GM06990 (cell line): ENCODE data around the gene CMSS1.

Experiments
- DNase-seq: peaks from one replicate; pipeline ENCODE4 v3.0.0-alpha.2; 2011; ENCODE audit not compliant: insufficient read length; ENCODE audit errors: extremely low read depth
- H3K27me3 ChIP-seq: replicated peaks from 2 replicates; pipeline ENCODE4 v1.6.0; 2011; ENCODE audit warnings: low read length; ENCODE audit not compliant: control insufficient read depth, insufficient read depth
- H3K36me3 ChIP-seq: 2 replicates; pipeline ENCODE4 v1.5.1; 2011; ENCODE audit warnings: low read length; ENCODE audit not compliant: control insufficient read depth, insufficient read depth
- H3K4me3 ChIP-seq: replicated peaks from 2 replicates; pipeline ENCODE4 v1.5.1; 2011; ENCODE audit warnings: low read depth, mild to moderate bottlenecking, control low read depth, low read length
- CTCF ChIP-seq: IDR thresholded peaks from 2 replicates; pipeline ENCODE4 v1.5.1; 2011; ENCODE audit warnings: low read length, control low read depth, mild to moderate bottlenecking, inconsistent platforms; ENCODE audit not compliant: insufficient read depth, poor library complexity, severe bottlenecking

The CMSS1 gene

GRCh38 chr3:99867594-99868310 lies 50.1 kb downstream of the CMSS1 start:
- DNase-seq = no peak
- no peak for TF ChIP-seq CTCF
- H3K36me3 ChIP-seq = no peaks in the 10 kb centered on the region; the same call in 1 of the 2 replicates
- H3K4me3 ChIP-seq = no peak overlapping the region
- H3K27me3 ChIP-seq = no peaks in the 10 kb centered on the region

GRCh38 chr3:99868311-99868646 lies 50.6 kb downstream of the CMSS1 start:
- Histone ChIP-seq H3K36me3 (no peaks in the 10 kb centered on the region; the same call in 1 of the 2 replicates), H3K27me3 (no peaks in the 10 kb centered on the region)
- no peak for DNase-seq

GRCh38 chr3:99869621-99870020 lies 52.0 kb downstream of the CMSS1 start:
- H3K27me3 ChIP-seq = no peaks in the 10 kb centered on the region
- H3K36me3 ChIP-seq = no peaks in the 10 kb centered on the region
- DNase-seq = no peak
- no peak for TF ChIP-seq CTCF
- H3K4me3 ChIP-seq = no peak overlapping the region

More at GRCh38 chr3:99868311-99868646, 50.6 kb downstream of the CMSS1 start:
- TF ChIP-seq CTCF = no peak
- H3K4me3 ChIP-seq = no peak overlapping the region

GRCh38 chr3:99870712-99871111 lies 53.0 kb downstream of the CMSS1 start:
- DNase-seq = no peak
- H3K27me3 ChIP-seq = no peaks in the 10 kb centered on the region
- no peaks in the 10 kb centered on the region for H3K36me3 ChIP-seq
- no peak overlapping the region for H3K4me3 ChIP-seq
- TF ChIP-seq CTCF = no peak

- H3K36me3 ChIP-seq = no peaks in the 10 kb centered on the region
- no peak for TF ChIP-seq CTCF
- no peak overlapping the region for H3K4me3 ChIP-seq
- no peaks in the 10 kb centered on the region for H3K27me3 ChIP-seq
- DNase-seq = no peak
Observed at GRCh38 chr3:99871231-99872045, 53.8 kb downstream of the CMSS1 start.
